Measurements from ENCODE around the gene CLNK.

CLNK gene

DNA sequence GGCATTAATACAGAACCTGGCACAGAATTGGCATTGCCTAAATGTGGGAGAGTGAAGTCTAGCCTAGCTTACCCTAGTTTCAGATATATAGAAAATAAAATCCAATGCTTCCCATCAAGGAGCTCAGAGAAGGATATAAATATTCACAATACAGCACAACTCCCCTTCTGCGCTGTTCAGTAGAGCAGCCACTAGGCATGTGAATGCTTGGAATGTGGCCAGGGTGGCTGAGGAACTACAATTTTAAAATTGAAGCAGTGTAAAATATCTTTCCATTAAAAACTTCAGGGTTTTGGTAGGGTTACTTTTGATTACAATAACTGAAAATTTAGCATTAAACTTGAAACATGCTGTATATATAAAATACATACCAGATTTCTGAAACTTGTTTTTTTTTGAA is 246.8 kb downstream of the CLNK start:
- DNase-seq = no peak
